Muscle layer of colon (tissue), 2 donors: ENCODE data around the gene IGFBP4.

Experiments
- H3K27ac ChIP-seq: one replicate; pipeline ENCODE4 v1.7.0; 2013; ENCODE audit warnings: low read depth, mild to moderate bottlenecking, low read length, moderate library complexity
- H3K27me3 ChIP-seq, 2 donors: one replicate each; pipeline ENCODE4 v1.7.0; 2013; ENCODE audit warnings: low read length in 2 of 2, mild to moderate bottlenecking in 2 of 2; ENCODE audit not compliant: insufficient read depth in 2 of 2, control insufficient read depth in 1 of 2
- H3K36me3 ChIP-seq: one replicate; pipeline ENCODE4 v1.7.0; 2013; ENCODE audit warnings: mild to moderate bottlenecking, low read length; ENCODE audit not compliant: insufficient read depth
- H3K4me1 ChIP-seq: one replicate; pipeline ENCODE4 v1.7.0; 2013; ENCODE audit warnings: mild to moderate bottlenecking, low read length; ENCODE audit not compliant: insufficient read depth
- H3K4me3 ChIP-seq, 2 donors: one replicate each; pipeline ENCODE4 v1.7.0; 2013; ENCODE audit warnings: low read length in 2 of 2, low read depth in 1 of 2, mild to moderate bottlenecking in 1 of 2, moderate library complexity in 1 of 2
- H3K9ac ChIP-seq: one replicate; pipeline ENCODE4 v1.7.0; 2013; ENCODE audit warnings: low read length
- H3K9me3 ChIP-seq: one replicate; pipeline ENCODE4 v1.7.0; 2013; ENCODE audit warnings: mild to moderate bottlenecking, low read length
- donor health status: abdominal sarcoma.
- donor health status: Adenocarcinoma of cecum.

The IGFBP4 gene

DNA sequence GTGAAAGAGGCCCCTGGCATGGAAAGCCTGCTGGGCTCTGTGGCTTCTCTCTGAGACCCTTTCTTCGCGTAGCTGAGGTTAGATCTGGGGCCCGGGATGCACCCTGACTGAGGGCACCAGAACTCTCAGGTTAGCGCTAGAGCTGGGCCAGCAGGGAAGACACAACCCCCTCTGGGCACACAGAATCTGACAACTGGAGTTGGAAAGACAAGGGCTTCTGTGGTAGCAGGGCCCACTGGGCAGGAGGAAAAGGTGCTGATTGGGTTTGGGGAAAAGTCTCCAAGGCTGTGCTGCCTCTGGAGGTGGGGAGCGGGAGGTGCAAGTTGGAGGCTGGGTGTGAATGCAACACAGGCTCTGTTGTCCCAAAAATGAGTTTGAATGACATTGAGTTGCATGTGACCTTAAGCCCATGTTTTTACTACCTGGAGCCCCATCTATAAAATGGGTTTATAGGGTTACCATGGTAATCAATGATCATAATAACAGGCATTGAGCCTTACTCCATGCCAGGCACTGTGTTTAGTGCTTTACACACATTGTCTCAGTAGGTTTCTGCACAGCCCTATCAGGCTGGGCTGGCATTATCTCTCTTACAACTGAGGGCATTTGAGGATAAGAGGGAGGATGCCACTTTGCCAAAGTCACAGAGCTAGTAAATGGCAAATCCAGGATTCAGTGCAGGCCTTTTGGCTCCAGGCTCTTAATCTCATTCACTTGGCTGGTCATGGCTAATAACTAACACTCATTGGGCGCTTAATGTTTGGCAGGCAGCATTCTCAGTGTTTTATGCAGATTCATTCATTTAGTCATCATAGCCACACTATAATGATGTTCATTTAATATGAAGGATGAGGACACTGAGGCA lies 9.5 kb upstream of the IGFBP4 start:
- H3K9me3 ChIP-seq: no peaks in the 10 kb centered on the region
- peak overlapping the region; percentile 0 for H3K9ac ChIP-seq
- no peaks in the 10 kb centered on the region for H3K27me3 ChIP-seq
- peaks cover 41% of the 10 kb centered on the region for H3K4me1 ChIP-seq
- peak overlapping the region; percentile 75 for H3K27ac ChIP-seq
- H3K36me3 ChIP-seq: no peaks in the 10 kb centered on the region
- no peak overlapping the region for H3K4me3 ChIP-seq

DNA sequence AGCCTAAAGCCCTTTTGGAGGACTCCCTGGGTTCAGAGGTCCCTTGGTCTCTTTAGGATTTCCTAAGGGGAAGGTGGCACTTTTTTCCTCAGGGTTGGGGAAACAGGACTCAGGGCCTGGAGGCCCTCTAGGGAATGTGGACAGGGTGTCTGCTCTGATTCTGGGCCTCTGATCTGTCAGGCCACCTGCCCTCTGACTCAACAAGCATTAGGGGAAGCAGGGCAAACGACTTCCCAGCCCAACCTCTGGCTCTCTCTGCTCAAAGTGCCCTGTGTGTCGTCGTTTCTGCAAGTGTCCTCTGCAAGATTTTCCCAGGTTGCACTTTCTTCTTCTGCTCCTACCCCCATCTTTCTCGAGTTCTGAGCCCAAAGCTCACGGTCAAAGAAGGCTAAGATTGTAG lies 6.6 kb upstream of the IGFBP4 start:
- no peaks in the 10 kb centered on the region for H3K27me3 ChIP-seq
- peaks cover 47% of the 10 kb centered on the region for H3K4me1 ChIP-seq
- peak overlapping the region; percentile 52 for H3K27ac ChIP-seq
- H3K9me3 ChIP-seq: no peaks in the 10 kb centered on the region
- no peak overlapping the region for H3K4me3 ChIP-seq
- H3K9ac ChIP-seq: no peak overlapping the region
- no peaks in the 10 kb centered on the region for H3K36me3 ChIP-seq

DNA sequence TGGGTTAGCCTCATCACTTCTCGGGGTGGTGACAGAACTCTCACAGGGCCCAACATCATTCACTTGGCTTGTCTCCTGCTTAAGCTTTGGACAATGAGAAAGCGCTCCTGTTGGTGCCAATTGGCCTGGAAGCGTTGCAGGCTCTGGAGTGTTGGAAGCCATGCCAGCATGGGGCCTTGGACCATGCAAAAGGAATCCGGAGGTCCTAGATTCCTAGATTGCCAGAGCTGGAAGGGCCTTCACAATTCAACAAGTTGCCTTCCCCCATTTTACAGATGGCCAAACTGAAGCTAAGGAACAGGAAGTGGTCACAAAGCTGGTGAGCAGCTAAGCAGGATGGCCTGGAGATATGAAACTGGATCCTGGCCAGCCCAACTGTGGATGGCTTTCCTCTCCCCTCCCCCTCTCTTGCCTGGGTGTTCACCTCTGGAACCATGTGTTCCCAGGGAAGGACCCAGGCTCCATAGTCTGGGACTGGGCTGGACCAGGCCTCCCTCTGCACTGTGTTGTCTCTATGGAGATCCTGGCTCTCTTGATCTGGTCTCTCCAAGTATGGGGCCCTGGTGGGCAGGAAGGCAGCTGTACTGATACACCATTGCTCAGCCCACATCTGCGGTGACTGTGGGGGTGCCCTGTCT lies 6.0 kb upstream of the IGFBP4 start:
- Histone ChIP-seq H3K4me1 (peaks cover 48% of the 10 kb centered on the region), H3K9me3 (no peaks in the 10 kb centered on the region), H3K4me3 (no peak overlapping the region), H3K27me3 (no peaks in the 10 kb centered on the region), H3K36me3 (no peaks in the 10 kb centered on the region), H3K27ac (peak overlapping the region; percentile 52), H3K9ac (no peak overlapping the region)

DNA sequence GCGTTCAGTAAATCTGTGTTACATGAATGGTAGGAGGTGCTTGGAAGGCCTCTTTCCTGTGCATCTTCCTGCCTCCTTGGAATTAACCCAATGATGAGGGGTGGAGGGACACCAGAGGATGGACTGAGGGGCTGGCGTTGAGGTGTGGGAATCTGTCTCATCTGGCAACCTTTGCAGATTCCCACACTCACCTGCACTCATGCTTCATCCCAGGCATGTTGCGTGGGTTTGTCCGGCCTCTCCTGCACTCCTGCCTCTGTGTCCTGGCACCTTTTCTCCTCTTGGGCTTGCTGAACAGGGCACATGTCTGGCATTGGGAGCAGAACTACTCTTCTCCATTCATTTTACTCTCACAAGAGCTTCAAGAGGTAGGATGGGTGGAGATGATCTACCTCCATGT lies 3.1 kb upstream of the IGFBP4 start:
- no peaks in the 10 kb centered on the region for H3K36me3 ChIP-seq
- H3K27me3 ChIP-seq: no peaks in the 10 kb centered on the region
- no peak overlapping the region for H3K27ac ChIP-seq
- peaks cover 30% of the 10 kb centered on the region for H3K4me1 ChIP-seq
- H3K9ac ChIP-seq: no peak overlapping the region
- H3K9me3 ChIP-seq: no peaks in the 10 kb centered on the region
- H3K4me3 ChIP-seq: no peak overlapping the region

DNA sequence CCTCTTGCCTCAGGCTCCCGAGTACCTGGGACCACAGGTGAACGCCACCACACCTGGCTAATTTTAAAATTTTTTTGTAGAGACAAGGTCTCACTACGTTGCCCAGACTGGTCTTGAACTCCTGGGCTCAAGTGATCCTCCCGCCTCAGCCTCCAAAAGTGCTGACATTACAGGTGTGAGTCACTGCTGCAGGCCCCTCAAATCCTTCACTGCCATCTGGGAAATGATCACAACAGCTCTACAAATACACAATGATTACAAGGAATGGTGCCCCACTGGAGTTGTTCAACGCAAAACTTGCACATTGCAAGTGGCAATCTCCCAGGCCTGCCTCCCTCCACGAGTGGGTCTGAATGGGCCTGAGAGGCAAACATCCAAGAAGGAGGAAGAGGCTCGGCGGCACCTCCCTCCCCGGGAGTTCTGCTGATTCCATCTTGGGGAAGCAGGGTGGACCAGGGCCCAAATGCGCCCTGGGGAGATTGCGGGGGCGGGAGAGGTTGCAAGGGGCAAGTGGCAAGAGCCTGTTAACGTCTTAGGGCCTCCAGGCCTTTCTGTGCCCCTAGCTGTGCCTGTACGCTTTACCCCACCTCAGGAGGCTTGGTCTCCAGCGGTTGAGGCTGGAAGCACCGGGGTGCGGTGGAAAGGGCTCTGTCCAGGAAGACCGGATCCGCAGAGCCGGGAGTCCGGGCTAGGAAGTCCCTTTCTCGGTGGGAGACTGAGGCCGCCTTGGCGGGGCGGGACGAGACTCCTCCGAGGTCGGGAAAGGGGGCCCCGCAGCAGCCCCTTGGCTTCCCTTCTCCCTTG lies 656 bp upstream of the IGFBP4 start:
- no peaks in the 10 kb centered on the region for H3K27me3 ChIP-seq
- peaks cover 6% of the 10 kb centered on the region for H3K36me3 ChIP-seq
- H3K4me1 ChIP-seq: peaks cover 39% of the 10 kb centered on the region
- H3K27ac ChIP-seq: peak overlapping the region; percentile 98
- H3K9me3 ChIP-seq: no peaks in the 10 kb centered on the region
- H3K9ac ChIP-seq: peak overlapping the region; percentile 51
- peak overlapping the region; percentile 49 to 93 for H3K4me3 ChIP-seq

DNA sequence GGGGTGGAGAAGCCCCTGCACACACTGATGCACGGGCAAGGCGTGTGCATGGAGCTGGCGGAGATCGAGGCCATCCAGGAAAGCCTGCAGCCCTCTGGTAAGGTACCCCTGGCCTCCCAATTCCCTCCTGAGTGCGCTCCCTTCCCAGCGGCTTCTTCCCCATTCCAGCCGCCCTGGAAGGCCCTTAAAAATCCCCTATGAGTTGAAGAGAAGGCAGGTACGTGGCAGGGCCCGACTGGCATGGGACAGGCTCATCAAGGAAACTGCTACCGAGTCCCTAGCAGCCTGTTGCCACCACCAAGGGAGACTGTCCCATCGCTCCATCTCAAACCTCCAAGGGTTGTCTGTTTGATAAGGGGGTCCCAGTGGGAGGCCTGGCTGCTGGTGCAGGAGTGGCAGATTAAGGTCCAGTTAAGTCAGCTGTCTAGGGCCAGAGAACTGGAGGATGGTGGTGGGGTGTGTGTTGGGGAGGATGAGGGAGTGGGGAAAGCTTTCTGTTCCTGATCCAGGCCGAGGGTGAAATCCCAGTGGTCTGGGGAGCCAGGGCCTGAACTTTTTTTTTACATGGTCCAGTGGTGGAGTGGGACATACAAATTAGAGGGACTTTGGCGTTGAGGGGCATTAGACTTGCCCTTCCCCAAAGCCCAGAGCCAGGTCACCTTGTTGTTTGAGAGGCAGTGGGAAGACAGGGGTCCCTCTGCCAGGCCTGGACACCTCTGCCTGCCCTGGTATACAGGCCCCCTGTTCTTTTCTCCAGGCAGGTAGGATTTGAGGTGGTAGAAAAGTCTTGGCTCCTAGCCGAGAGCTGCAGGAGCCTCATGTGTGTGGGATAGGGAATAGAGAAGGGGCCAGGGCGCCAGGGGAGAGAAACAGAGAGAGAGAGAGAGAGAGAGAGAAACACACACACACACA lies 994 bp downstream of the IGFBP4 start:
- peaks cover 52% of the 10 kb centered on the region for H3K4me1 ChIP-seq
- no peaks in the 10 kb centered on the region for H3K27me3 ChIP-seq
- H3K4me3 ChIP-seq: peak overlapping the region; percentile 77 to 80
- no peaks in the 10 kb centered on the region for H3K9me3 ChIP-seq
- peak overlapping the region; percentile 90 for H3K9ac ChIP-seq
- H3K36me3 ChIP-seq: peaks cover 13% of the 10 kb centered on the region
- H3K27ac ChIP-seq: peak overlapping the region; percentile 98

DNA sequence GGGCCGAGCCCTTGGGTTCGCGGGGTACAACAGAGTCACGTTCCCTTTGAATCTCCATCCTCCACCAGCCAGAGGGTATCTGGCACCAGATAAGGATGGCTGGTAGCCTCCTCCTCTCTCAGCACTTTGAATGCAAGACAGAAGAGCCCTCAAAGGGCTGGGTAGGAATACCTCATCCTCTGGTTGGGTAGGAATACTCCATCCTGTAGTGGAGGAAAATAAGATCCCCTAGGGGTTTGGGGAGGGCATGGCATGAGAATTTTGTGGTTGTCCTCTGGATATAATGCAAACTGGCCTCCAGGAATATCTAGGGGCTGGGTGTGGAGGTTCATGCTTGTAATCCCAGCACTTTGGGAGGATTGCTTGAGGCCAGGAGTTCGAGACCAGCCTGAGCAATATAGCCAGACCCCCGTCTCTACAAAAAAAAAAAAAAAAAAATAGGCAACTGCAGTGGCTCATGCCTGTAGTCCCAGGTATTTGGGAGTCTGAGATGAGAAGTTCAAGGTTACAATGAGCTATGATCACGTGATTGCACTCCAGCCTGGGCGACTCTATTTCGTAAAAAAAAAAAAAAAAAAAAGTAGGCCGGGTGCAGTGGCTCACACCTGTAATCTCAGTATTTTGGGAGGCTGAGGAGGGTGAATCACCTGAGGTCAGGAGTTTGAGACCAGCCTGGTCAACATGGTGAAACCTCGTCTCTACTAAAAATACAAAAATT lies 2.7 kb downstream of the IGFBP4 start:
- H3K27ac ChIP-seq: peak overlapping the region; percentile 98
- peaks cover 67% of the 10 kb centered on the region for H3K4me1 ChIP-seq
- H3K9ac ChIP-seq: peak overlapping the region; percentile 90
- no peaks in the 10 kb centered on the region for H3K27me3 ChIP-seq
- H3K36me3 ChIP-seq: peaks cover 13% of the 10 kb centered on the region
- no peaks in the 10 kb centered on the region for H3K9me3 ChIP-seq
- peak overlapping the region; percentile 77 to 80 for H3K4me3 ChIP-seq

DNA sequence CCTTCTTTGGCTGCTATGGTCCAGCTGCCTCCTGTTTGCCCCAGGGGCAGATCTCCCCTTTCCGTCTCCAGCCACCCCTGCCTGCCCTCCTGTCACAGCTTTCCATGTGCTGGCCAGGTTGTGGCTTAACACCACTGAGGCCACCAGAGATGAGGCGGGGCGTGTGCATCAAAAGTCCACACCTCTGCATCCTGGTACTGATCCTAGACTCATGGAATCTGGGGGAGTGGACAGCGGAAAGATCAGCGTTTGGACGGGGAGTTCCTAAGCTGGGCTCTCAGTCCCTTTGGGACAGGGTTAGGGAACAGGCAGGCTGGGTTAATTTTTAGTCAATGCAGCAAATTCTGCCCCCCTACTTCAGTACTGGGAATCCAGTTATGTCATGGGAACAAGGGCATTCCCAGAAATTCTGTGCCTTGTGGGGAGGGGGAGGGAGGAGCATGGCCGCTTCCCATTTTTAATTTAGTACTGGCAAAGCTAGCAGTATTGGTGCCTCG lies 3.9 kb downstream of the IGFBP4 start:
- Histone ChIP-seq H3K36me3 (peaks cover 17% of the 10 kb centered on the region), H3K9ac (peak overlapping the region; percentile 60), H3K27me3 (no peaks in the 10 kb centered on the region), H3K9me3 (no peaks in the 10 kb centered on the region), H3K4me3 (peak overlapping the region; percentile 43 to 77), H3K27ac (peak overlapping the region; percentile 98), H3K4me1 (peaks cover 74% of the 10 kb centered on the region)

DNA sequence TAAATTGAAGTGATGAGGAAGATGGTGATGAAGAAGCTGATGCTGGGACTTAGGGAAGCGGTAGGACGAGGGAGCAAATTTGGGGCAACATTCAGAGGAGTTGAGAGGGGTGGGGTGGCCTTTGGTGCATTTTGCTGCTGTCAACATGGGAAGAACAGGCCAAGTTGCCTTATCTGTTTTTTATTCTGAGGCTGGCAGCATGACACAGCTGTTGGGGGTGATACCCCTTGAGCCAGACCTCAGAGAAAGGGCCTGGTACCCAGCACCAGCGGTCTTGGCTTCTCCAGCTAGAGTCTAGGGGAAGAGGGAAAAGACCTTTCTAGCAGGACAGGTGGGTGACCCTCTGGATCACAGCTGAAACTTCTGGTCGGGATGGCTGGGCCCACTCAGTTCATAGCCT lies 4.6 kb downstream of the IGFBP4 start:
- H3K9ac ChIP-seq: peak overlapping the region; percentile 60
- H3K36me3 ChIP-seq: peaks cover 23% of the 10 kb centered on the region
- H3K27ac ChIP-seq: peak overlapping the region; percentile 98
- H3K9me3 ChIP-seq: no peaks in the 10 kb centered on the region
- peaks cover 74% of the 10 kb centered on the region for H3K4me1 ChIP-seq
- H3K27me3 ChIP-seq: no peaks in the 10 kb centered on the region
- peak overlapping the region; percentile 43 to 77 for H3K4me3 ChIP-seq

DNA sequence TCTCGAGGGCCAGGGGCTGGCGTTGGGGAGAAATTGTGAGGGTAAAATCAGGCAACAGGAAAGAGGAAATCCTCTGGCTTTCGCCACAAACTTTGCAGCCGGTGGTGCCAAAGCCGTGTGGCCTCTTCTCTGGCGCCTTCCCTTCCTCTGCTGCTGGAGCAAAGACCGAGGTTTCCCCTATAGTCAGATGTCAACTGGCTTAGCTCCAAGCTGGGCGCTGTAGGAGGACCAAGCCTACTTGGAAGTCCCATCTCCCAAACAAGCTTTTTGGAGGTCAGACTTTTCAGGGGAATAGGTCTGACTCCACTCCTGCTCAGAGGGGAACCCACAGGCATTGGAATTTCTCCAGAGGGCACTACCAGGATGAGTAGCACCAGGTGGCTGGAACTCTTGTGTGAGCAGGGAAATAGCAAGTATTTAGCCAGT lies 5.0 kb downstream of the IGFBP4 start:
- H3K27me3 ChIP-seq: no peaks in the 10 kb centered on the region
- peak overlapping the region; percentile 60 for H3K9ac ChIP-seq
- H3K27ac ChIP-seq: peak overlapping the region; percentile 98
- peak overlapping the region; percentile 43 to 77 for H3K4me3 ChIP-seq
- H3K9me3 ChIP-seq: no peaks in the 10 kb centered on the region
- H3K36me3 ChIP-seq: peaks cover 28% of the 10 kb centered on the region
- H3K4me1 ChIP-seq: peaks cover 76% of the 10 kb centered on the region
